Measurements from ENCODE around the gene KCTD13.
"Not testable (repeated sequence)": the region's sequence is repeated elsewhere in the genome, so short reads cannot be mapped to it uniquely, and the experiment has no call there.

KCTD13 gene

GRCh38 chr16:29910819-29911675 is 15.0 kb downstream of the KCTD13 start:
- H3K27me3 ChIP-seq (ENCODE audit: control insufficient read depth, insufficient read depth, low read length) = no peaks in the 10 kb centered on the region
- H3K36me3 ChIP-seq (ENCODE audit: control insufficient read depth, insufficient read depth, low read length) = no peaks in the 10 kb centered on the region
- no peaks in the 10 kb centered on the region for H3K4me1 ChIP-seq (ENCODE audit: control insufficient read depth, insufficient read depth, low read length)
- no peak overlapping the region for H3K4me3 ChIP-seq (ENCODE audit: low read length)
- H3K27ac ChIP-seq (ENCODE audit: low read depth, low read length) = no peak overlapping the region
- H3K9ac ChIP-seq (ENCODE audit: low read length) = no peak overlapping the region

GRCh38 chr16:29909851-29910250 is 16.2 kb downstream of the KCTD13 start:
- not testable (repeated sequence) for H3K36me3 ChIP-seq (ENCODE audit: control insufficient read depth, insufficient read depth, low read length); H3K4me1 ChIP-seq (ENCODE audit: control insufficient read depth, insufficient read depth, low read length); H3K4me3 ChIP-seq (ENCODE audit: low read length); H3K27ac ChIP-seq (ENCODE audit: low read depth, low read length); H3K9ac ChIP-seq (ENCODE audit: low read length); H3K27me3 ChIP-seq (ENCODE audit: control insufficient read depth, insufficient read depth, low read length)

GRCh38 chr16:29909391-29909790 is 16.6 kb downstream of the KCTD13 start:
- Histone ChIP-seq H3K4me3 (ENCODE audit: low read length) (no peak overlapping the region), H3K36me3 (ENCODE audit: control insufficient read depth, insufficient read depth, low read length) (no peaks in the 10 kb centered on the region), H3K27ac (ENCODE audit: low read depth, low read length) (no peak overlapping the region), H3K4me1 (ENCODE audit: control insufficient read depth, insufficient read depth, low read length) (no peaks in the 10 kb centered on the region), H3K9ac (ENCODE audit: low read length) (no peak overlapping the region), H3K27me3 (ENCODE audit: control insufficient read depth, insufficient read depth, low read length) (no peaks in the 10 kb centered on the region)

- Histone ChIP-seq H3K27me3 (ENCODE audit: control insufficient read depth, insufficient read depth, low read length) (no peaks in the 10 kb centered on the region), H3K36me3 (ENCODE audit: control insufficient read depth, insufficient read depth, low read length) (no peaks in the 10 kb centered on the region), H3K9ac (ENCODE audit: low read length) (no peak overlapping the region), H3K4me1 (ENCODE audit: control insufficient read depth, insufficient read depth, low read length) (no peaks in the 10 kb centered on the region), H3K27ac (ENCODE audit: low read depth, low read length) (no peak overlapping the region), H3K4me3 (ENCODE audit: low read length) (no peak overlapping the region)
Measured at GRCh38 chr16:29908719-29909220, 17.3 kb downstream of the KCTD13 start.

- Histone ChIP-seq H3K9ac (ENCODE audit: low read length) (no peak overlapping the region), H3K27me3 (ENCODE audit: control insufficient read depth, insufficient read depth, low read length) (no peaks in the 10 kb centered on the region), H3K27ac (ENCODE audit: low read depth, low read length) (no peak overlapping the region), H3K4me1 (ENCODE audit: control insufficient read depth, insufficient read depth, low read length) (no peaks in the 10 kb centered on the region), H3K4me3 (ENCODE audit: low read length) (no peak overlapping the region), H3K36me3 (ENCODE audit: control insufficient read depth, insufficient read depth, low read length) (no peaks in the 10 kb centered on the region)
Measured at GRCh38 chr16:29907973-29908372, 18.1 kb downstream of the KCTD13 start.

DNA sequence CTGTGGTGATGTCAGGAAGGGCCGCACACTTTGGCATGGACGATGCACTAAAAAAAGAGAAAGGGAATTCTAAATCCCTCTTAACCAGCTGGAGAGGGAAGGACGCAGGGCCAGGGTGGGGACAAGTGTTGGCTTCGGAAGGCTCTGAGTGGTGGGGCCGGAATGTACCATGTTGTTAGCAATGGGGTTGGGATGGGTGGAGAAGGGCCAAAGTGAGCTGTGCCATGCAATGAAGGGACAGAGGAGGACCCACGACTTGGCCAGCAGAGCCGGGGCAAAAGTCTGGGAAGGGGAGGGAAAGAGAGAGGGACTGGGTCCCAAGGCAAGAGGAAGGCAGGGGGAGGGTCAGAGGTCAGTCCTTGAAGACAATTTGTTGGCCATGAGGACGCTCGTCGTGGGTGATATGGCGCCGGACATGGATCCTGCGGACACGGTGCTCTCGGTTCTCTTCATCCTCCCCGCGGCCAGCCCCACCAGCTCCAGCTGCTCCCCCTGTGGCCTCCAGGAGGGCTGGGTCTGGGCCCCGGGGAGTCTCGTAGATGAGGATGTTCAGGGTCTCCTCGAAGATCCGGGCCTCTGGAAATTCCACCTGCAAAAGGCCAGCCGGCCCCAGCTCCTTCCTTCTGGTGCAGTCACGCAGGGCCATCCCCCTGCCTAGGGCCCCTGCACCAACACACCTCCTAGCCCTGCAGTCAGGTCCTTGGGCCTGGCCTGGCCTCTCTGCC is 19.3 kb downstream of the KCTD13 start:
- no peaks in the 10 kb centered on the region for H3K36me3 ChIP-seq (ENCODE audit: control insufficient read depth, insufficient read depth, low read length)
- H3K9ac ChIP-seq (ENCODE audit: low read length) = no peak overlapping the region
- no peak overlapping the region for H3K27ac ChIP-seq (ENCODE audit: low read depth, low read length)
- no peaks in the 10 kb centered on the region for H3K4me1 ChIP-seq (ENCODE audit: control insufficient read depth, insufficient read depth, low read length)
- no peaks in the 10 kb centered on the region for H3K27me3 ChIP-seq (ENCODE audit: control insufficient read depth, insufficient read depth, low read length)
- no peak overlapping the region for H3K4me3 ChIP-seq (ENCODE audit: low read length)

GRCh38 chr16:29905668-29906067 is 20.4 kb downstream of the KCTD13 start:
- Histone ChIP-seq H3K36me3 (ENCODE audit: control insufficient read depth, insufficient read depth, low read length) (no peaks in the 10 kb centered on the region), H3K27ac (ENCODE audit: low read depth, low read length) (no peak overlapping the region), H3K4me1 (ENCODE audit: control insufficient read depth, insufficient read depth, low read length) (no peaks in the 10 kb centered on the region), H3K27me3 (ENCODE audit: control insufficient read depth, insufficient read depth, low read length) (no peaks in the 10 kb centered on the region), H3K9ac (ENCODE audit: low read length) (no peak overlapping the region), H3K4me3 (ENCODE audit: low read length) (no peak overlapping the region)

DNA sequence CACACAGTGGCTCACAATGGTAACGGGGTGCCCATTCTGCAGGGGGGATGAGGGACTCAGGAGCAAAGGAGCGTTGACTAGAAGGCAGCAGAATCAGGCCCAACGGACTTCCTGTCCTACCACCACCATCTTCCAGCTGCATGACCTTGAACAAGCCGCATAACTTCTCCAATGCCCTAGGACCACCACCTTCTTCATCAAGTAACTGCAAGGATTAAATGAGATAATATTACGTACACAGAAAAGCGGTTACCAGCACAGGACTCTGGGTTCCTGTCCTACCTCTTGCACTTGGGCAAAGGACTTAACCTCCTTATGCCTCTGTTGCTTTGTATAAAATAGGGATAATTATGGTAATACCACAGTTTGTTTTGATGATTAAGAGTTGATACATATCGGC is 21.1 kb downstream of the KCTD13 start:
- Histone ChIP-seq H3K4me1 (ENCODE audit: control insufficient read depth, insufficient read depth, low read length) (no peaks in the 10 kb centered on the region), H3K27ac (ENCODE audit: low read depth, low read length) (no peak overlapping the region), H3K27me3 (ENCODE audit: control insufficient read depth, insufficient read depth, low read length) (peaks cover 3% of the 10 kb centered on the region), H3K9ac (ENCODE audit: low read length) (no peak overlapping the region), H3K4me3 (ENCODE audit: low read length) (no peak overlapping the region), H3K36me3 (ENCODE audit: control insufficient read depth, insufficient read depth, low read length) (no peaks in the 10 kb centered on the region)

- Histone ChIP-seq H3K27ac (ENCODE audit: low read depth, low read length) (no peak overlapping the region), H3K27me3 (ENCODE audit: control insufficient read depth, insufficient read depth, low read length) (peaks cover 3% of the 10 kb centered on the region), H3K36me3 (ENCODE audit: control insufficient read depth, insufficient read depth, low read length) (no peaks in the 10 kb centered on the region), H3K4me1 (ENCODE audit: control insufficient read depth, insufficient read depth, low read length) (no peaks in the 10 kb centered on the region), H3K9ac (ENCODE audit: low read length) (no peak overlapping the region), H3K4me3 (ENCODE audit: low read length) (no peak overlapping the region)
Measured at GRCh38 chr16:29903590-29903989, 22.4 kb downstream of the KCTD13 start.

DNA sequence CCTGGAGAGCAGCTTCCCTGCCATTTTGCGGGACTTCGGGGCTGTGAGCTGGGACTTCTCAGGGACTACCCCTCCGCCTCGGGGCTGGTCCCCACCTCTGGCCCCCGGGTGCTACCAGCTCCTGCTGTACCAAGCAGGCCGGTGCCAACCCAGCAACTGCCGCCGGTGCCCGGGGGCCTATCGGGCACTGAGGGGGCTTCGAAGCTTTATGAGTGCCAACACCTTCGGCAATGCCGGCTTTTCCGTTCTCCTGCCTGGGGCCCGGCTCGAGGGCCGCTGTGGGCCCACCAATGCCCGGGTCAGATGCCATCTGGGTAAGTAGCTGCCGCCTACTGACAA is 24.4 kb downstream of the KCTD13 start:
- no peak overlapping the region for H3K4me3 ChIP-seq (ENCODE audit: low read length)
- H3K36me3 ChIP-seq (ENCODE audit: control insufficient read depth, insufficient read depth, low read length) = no peaks in the 10 kb centered on the region
- H3K27ac ChIP-seq (ENCODE audit: low read depth, low read length) = no peak overlapping the region
- H3K27me3 ChIP-seq (ENCODE audit: control insufficient read depth, insufficient read depth, low read length) = peaks cover 15% of the 10 kb centered on the region
- no peaks in the 10 kb centered on the region for H3K4me1 ChIP-seq (ENCODE audit: control insufficient read depth, insufficient read depth, low read length)
- H3K9ac ChIP-seq (ENCODE audit: low read length) = no peak overlapping the region

GRCh38 chr16:29900888-29901606 is 25.0 kb downstream of the KCTD13 start:
- Histone ChIP-seq H3K4me1 (ENCODE audit: control insufficient read depth, insufficient read depth, low read length) (no peaks in the 10 kb centered on the region), H3K4me3 (ENCODE audit: low read length) (no peak overlapping the region), H3K27ac (ENCODE audit: low read depth, low read length) (no peak overlapping the region), H3K36me3 (ENCODE audit: control insufficient read depth, insufficient read depth, low read length) (no peaks in the 10 kb centered on the region), H3K27me3 (ENCODE audit: control insufficient read depth, insufficient read depth, low read length) (peaks cover 17% of the 10 kb centered on the region), H3K9ac (ENCODE audit: low read length) (no peak overlapping the region)

DNA sequence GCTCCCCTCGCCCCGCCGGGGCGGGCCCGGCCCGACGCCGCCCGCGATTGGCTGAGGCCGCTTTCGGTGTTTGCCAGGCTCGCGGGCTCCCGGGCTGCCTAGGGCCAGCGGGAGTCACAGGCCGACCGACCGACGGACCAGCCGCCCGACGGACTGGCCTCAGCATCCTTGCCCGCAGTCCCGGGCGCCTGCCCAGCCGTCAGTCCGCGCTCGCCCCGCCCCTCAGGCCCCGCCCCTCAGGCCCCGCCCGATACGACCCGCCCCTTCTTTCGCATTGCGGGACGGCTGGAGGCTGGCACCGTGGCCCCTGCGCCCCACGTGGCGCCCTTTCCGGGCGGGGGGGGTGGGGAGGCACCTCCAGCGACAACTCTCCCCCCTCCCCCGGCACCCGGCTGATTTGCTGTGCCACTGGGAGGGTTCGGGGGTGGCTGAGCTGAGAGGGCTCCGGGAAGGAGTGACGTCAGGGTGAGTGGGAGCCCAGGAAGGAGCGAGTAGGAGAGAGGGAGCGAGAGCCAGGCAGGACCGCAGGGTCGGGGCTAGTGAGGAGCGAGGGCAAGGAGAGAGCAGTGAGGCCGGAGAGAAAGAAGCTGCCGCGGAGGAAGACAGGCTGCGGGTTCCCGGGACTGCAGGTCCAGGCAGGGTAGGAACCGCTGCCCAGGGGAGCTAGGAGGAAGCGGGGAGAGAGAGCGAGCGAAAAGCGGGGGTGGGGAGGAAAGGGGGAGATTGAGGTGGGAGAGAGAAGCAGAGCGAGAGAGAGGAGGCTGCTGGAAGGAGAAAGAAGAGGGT is 25.7 kb downstream of the KCTD13 start, which contains the start of gene ASPHD1:
ASPHD1 (plus strand) TSS at position 387 of the 786 bp plus-strand sequence. CDS start 484 bp downstream, outside the sequence.
- Histone ChIP-seq H3K4me1 (ENCODE audit: control insufficient read depth, insufficient read depth, low read length) (no peaks in the 10 kb centered on the region), H3K27ac (ENCODE audit: low read depth, low read length) (no peak within 1 kb of the TSS), H3K36me3 (ENCODE audit: control insufficient read depth, insufficient read depth, low read length) (no peaks in the 10 kb centered on the region), H3K27me3 (ENCODE audit: control insufficient read depth, insufficient read depth, low read length) (peaks cover 17% of the 10 kb centered on the region), H3K4me3 (ENCODE audit: low read length) (peak within 1 kb of the TSS; percentile 60), H3K9ac (ENCODE audit: low read length) (no peak within 1 kb of the TSS)
